Measurements from ENCODE around the gene TSPEAR. TPM values are rescaled to one million over a fixed set of nuclear protein-coding genes. Genes with fewer than 3 reads are reported as not detected.

Gene TSPEAR
- total and polyA plus RNA-seq, 12 donors: under 0.01 to 3.4 (median 1.0) TPM; not detected in 3

DNA sequence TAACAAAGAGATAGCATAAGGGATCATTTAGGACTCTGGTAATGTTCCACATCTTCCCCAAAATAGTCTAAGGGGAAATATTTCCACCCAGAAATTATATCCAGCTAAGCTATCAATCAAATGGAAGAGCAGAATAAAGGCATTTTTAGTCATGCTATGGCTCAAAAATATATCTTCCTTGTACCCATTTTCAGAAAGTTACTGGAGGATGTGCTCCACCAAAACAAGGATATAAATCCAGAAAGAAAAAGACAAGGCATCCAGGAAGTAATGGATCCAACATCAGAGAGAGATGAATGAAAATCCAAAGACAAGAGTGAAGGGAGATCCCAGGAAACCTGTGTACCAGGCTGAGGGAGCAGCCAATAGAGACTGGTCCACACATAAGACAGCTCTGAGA is 102.2 kb downstream of the TSPEAR start:
- TF ChIP-seq, protein P1, sequence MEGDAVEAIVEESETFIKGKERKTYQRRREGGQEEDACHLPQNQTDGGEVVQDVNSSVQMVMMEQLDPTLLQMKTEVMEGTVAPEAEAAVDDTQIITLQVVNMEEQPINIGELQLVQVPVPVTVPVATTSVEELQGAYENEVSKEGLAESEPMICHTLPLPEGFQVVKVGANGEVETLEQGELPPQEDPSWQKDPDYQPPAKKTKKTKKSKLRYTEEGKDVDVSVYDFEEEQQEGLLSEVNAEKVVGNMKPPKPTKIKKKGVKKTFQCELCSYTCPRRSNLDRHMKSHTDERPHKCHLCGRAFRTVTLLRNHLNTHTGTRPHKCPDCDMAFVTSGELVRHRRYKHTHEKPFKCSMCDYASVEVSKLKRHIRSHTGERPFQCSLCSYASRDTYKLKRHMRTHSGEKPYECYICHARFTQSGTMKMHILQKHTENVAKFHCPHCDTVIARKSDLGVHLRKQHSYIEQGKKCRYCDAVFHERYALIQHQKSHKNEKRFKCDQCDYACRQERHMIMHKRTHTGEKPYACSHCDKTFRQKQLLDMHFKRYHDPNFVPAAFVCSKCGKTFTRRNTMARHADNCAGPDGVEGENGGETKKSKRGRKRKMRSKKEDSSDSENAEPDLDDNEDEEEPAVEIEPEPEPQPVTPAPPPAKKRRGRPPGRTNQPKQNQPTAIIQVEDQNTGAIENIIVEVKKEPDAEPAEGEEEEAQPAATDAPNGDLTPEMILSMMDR (IDR thresholded peaks at IDR 0.05): no peak
- Histone ChIP-seq H3K9me3 (peaks cover 0 to 58% (median 14%) of the 10 kb centered on the region in 11 donors), H3K27me3 (peaks cover 0 to 24% (median 5%) of the 10 kb centered on the region in 7 donors), H3K4me3 (no peak overlapping the region), H3K4me1 (no peaks in the 10 kb centered on the region), H3K36me3 (no peaks in the 10 kb centered on the region), H3K27ac (no peak overlapping the region)
- no peak for DNase-seq
- no peak for ATAC-seq
- intact Hi-C loops (cut with DNase I): no loop called here

DNA sequence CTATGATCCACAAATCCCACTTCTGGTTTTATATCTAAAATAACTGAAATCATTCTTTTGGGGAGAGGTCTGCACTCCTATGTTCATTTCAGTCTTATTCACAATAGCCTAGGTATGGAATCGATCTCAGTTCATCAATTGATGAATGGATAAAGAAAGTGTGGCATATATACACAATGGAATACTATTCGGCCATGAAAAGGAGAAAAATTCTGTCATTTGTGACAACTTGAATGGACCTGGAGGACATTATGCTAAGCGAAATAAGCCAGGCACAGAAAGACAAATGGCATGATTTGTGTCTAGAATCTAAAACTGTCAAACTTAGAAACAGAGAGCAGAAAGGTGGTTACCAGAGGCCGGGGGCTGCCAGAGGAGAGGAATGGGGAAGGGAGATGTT is 104.9 kb downstream of the TSPEAR start:
- WGBS, 2 donors: 73 to 77% methylated on average over 4 of the region's 4 CpGs
- no peak overlapping the region for H3K27ac ChIP-seq
- H3K4me1 ChIP-seq: no peaks in the 10 kb centered on the region
- intact Hi-C loops (cut with DNase I): no loop called here
- H3K4me3 ChIP-seq: no peak overlapping the region
- no peak for DNase-seq
- TF ChIP-seq, protein P1 (IDR thresholded peaks at IDR 0.05): no peak
- peaks cover 0 to 56% (median 14%) of the 10 kb centered on the region in 11 donors for H3K9me3 ChIP-seq
- ATAC-seq: no peak
- peaks cover 0 to 21% (median 12%) of the 10 kb centered on the region in 7 donors for H3K27me3 ChIP-seq
- no peaks in the 10 kb centered on the region for H3K36me3 ChIP-seq

DNA sequence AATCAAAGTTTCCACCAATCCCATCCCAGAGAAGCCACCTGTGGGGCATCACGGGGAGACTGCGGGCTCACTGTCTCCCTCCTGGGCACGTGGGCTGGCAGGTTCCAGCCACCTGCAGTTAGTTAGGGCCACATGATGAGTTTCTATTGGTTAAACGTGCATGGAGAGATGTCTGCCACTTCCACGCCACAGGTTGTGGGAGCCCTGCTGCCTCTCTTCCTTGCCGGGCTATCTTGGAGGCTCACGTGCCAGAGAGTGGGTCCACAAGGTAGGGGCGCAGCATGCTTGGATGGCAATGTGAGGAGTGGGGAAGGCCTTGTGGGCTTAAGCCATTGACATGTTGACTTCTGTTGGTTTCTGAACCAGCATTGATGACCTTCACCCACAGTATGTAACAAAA is 107.5 kb downstream of the TSPEAR start:
- DNase-seq (no peak), ATAC-seq (no peak)
- WGBS, 2 donors: 85 to 86% methylated on average over 8 of the region's 8 CpGs
- H3K36me3 ChIP-seq: no peaks in the 10 kb centered on the region
- peaks cover 0 to 34% (median 0%) of the 10 kb centered on the region in 11 donors for H3K9me3 ChIP-seq
- H3K4me3 ChIP-seq: no peak overlapping the region
- no peak overlapping the region for H3K27ac ChIP-seq
- TF ChIP-seq, protein P1 (IDR thresholded peaks at IDR 0.05): no peak
- peaks cover 0 to 43% (median 12%) of the 10 kb centered on the region in 7 donors for H3K27me3 ChIP-seq
- intact Hi-C loops (cut with DNase I): no loop called here
- H3K4me1 ChIP-seq: no peaks in the 10 kb centered on the region

DNA sequence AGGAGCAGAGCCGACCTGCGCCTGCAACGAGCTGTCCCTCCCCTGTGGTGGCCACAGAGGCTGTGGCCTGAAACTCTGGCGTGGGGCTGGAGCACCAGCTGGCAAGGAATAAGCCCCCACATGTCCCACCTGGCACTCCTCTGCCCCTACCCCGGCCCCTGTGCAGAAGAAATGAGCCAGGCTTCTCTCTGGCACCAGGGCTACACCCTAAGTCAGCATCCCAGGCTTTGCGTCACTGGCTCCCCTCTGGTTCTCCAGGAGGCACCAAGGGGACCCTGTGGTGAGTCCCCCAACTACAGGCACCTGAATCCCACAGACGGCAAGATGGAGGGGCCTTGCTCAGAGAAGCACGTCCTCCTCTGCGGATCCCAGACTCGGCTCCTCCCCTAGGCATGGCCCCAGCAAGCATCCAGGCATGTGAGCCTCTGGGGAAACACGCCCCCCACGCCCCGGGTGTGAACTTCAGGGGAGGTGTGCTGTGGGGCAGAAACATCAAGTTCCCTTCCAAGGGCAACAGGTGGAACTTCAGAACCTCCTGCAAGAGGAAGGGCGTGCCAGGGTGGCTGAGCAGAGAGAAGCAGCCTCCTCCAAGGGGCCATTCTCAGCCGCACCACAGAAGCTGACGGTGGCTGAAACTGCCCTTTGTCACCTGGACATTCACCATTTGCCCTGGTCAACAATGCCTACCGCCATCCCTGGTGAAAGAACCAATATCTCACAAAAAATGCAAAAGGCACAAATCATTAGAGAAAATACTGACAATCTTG is 108.1 kb downstream of the TSPEAR start:
- peaks cover 0 to 32% (median 0%) of the 10 kb centered on the region in 11 donors for H3K9me3 ChIP-seq
- peaks cover 0 to 50% (median 12%) of the 10 kb centered on the region in 7 donors for H3K27me3 ChIP-seq
- TF ChIP-seq, protein P1 (IDR thresholded peaks at IDR 0.05): no peak
- no peaks in the 10 kb centered on the region for H3K4me1 ChIP-seq
- 54 to 58% methylated on average over 17 of the region's 17 CpGs for WGBS, 2 donors
- ATAC-seq: no peak
- no peaks in the 10 kb centered on the region for H3K36me3 ChIP-seq
- no peak overlapping the region for H3K4me3 ChIP-seq
- DNase-seq: no peak
- H3K27ac ChIP-seq: no peak overlapping the region
- intact Hi-C loops (cut with DNase I): no loop called here
